ENCODE measurements around the gene EVA1B.

Gene EVA1B

GRCh38 chr1:36295390-36295789, 28.1 kb downstream of the EVA1B start:
- no peak overlapping the region for H3K4me3 ChIP-seq (ENCODE audit: low read depth, low read length)
- no peak for DNase-seq (ENCODE audit: low read depth)

- H3K4me3 ChIP-seq (ENCODE audit: low read depth, low read length) = no peak overlapping the region
- no peak for DNase-seq (ENCODE audit: low read depth)
Observed at GRCh38 chr1:36287595-36287994, 35.9 kb downstream of the EVA1B start.

GRCh38 chr1:36286802-36287201, 36.6 kb downstream of the EVA1B start:
- H3K4me3 ChIP-seq (ENCODE audit: low read depth, low read length) = no peak overlapping the region
- DNase-seq (ENCODE audit: low read depth) = no peak

- H3K4me3 ChIP-seq (ENCODE audit: low read depth, low read length) = no peak overlapping the region
- peak; percentile 64 for DNase-seq (ENCODE audit: low read depth)
Observed at GRCh38 chr1:36285443-36286101, 37.9 kb downstream of the EVA1B start.

- no peak for DNase-seq (ENCODE audit: low read depth)
- no peak overlapping the region for H3K4me3 ChIP-seq (ENCODE audit: low read depth, low read length)
Observed at GRCh38 chr1:36284517-36284916, 38.9 kb downstream of the EVA1B start.

GRCh38 chr1:36284061-36284460, 39.4 kb downstream of the EVA1B start:
- no peak for DNase-seq (ENCODE audit: low read depth)

GRCh38 chr1:36279789-36280296, 43.6 kb downstream of the EVA1B start:
- no peak overlapping the region for H3K4me3 ChIP-seq (ENCODE audit: low read depth, low read length)
- no peak for DNase-seq (ENCODE audit: low read depth)

More at GRCh38 chr1:36284061-36284460, 39.4 kb downstream of the EVA1B start:
- H3K4me3 ChIP-seq (ENCODE audit: low read depth, low read length) = no peak overlapping the region

GRCh38 chr1:36279110-36279788, 44.2 kb downstream of the EVA1B start:
- no peak for DNase-seq (ENCODE audit: low read depth)
- H3K4me3 ChIP-seq (ENCODE audit: low read depth, low read length) = no peak overlapping the region

- DNase-seq (ENCODE audit: low read depth) = no peak
Observed at GRCh38 chr1:36276688-36277087, 46.8 kb downstream of the EVA1B start.

GRCh38 chr1:36274201-36274600, 49.2 kb downstream of the EVA1B start:
- DNase-seq (ENCODE audit: low read depth) = no peak
- no peak overlapping the region for H3K4me3 ChIP-seq (ENCODE audit: low read depth, low read length)

More at GRCh38 chr1:36276688-36277087, 46.8 kb downstream of the EVA1B start:
- H3K4me3 ChIP-seq (ENCODE audit: low read depth, low read length) = no peak overlapping the region

GRCh38 chr1:36273024-36273423, 50.4 kb downstream of the EVA1B start:
- DNase-seq (ENCODE audit: low read depth) = no peak
- no peak overlapping the region for H3K4me3 ChIP-seq (ENCODE audit: low read depth, low read length)

Measured in skeletal muscle cell (primary cell).